Skeletal muscle cell (primary cell): ENCODE data around the gene UNC93B1.
A peak's percentile ranks its signal among the peaks of the same experiment; 100 is the strongest.

Experiments used
- DNase-seq: peaks from one replicate; pipeline ENCODE4 v3.0.0-alpha.2; 2010; ENCODE audit warnings: low read depth
- H3K4me3 ChIP-seq: 2 replicates; pipeline ENCODE4 v1.5.1; 2011; ENCODE audit warnings: low read depth, mild to moderate bottlenecking, control low read depth, low read length, moderate library complexity

The UNC93B1 gene

GRCh38 chr11:68012044-68012842, 8.3 kb upstream of the UNC93B1 start:
- DNase-seq = no peak
- no peak overlapping the region for H3K4me3 ChIP-seq

GRCh38 chr11:68011051-68011943, 7.4 kb upstream of the UNC93B1 start:
- peak overlapping the region; percentile 40 for H3K4me3 ChIP-seq

GRCh38 chr11:68010090-68011041, 6.5 kb upstream of the UNC93B1 start, which contains the start of gene ALDH3B1:
Gene ALDH3B1 (plus strand): TSS chr11:68010327. CDS start chr11:68015298, 4,971 bp downstream.
- H3K4me3 ChIP-seq = peak within 1 kb of the TSS; percentile 40
- peak; percentile 55 for DNase-seq

More at GRCh38 chr11:68011051-68011943, 7.4 kb upstream of the UNC93B1 start:
- no peak for DNase-seq

- no peak for DNase-seq
- peak overlapping the region; percentile 40 for H3K4me3 ChIP-seq
Measured at GRCh38 chr11:68009391-68010089, 5.6 kb upstream of the UNC93B1 start.

- H3K4me3 ChIP-seq = no peak overlapping the region
- no peak for DNase-seq
Measured at GRCh38 chr11:68008381-68009337, 4.8 kb upstream of the UNC93B1 start.

- no peak for DNase-seq
- H3K4me3 ChIP-seq = no peak overlapping the region
Measured at GRCh38 chr11:68007498-68008380, 3.8 kb upstream of the UNC93B1 start.

- no peak overlapping the region for H3K4me3 ChIP-seq
- DNase-seq = no peak
Measured at GRCh38 chr11:68006606-68007166, 2.8 kb upstream of the UNC93B1 start.

GRCh38 chr11:68004551-68005335, 846 bp upstream of the UNC93B1 start:
- H3K4me3 ChIP-seq = peak overlapping the region; percentile 61
- no peak for DNase-seq

GRCh38 chr11:68002938-68003845, 705 bp downstream of the UNC93B1 start:
- no peak for DNase-seq
- peak overlapping the region; percentile 61 for H3K4me3 ChIP-seq

GRCh38 chr11:68002575-68002937, 1.3 kb downstream of the UNC93B1 start:
- H3K4me3 ChIP-seq = no peak overlapping the region
- no peak for DNase-seq

GRCh38 chr11:67999704-68000103, 4.2 kb downstream of the UNC93B1 start:
- H3K4me3 ChIP-seq = no peak overlapping the region
- no peak for DNase-seq

GRCh38 chr11:67999201-67999629, 4.7 kb downstream of the UNC93B1 start:
- no peak for DNase-seq
- no peak overlapping the region for H3K4me3 ChIP-seq

- H3K4me3 ChIP-seq = no peak overlapping the region
- DNase-seq = no peak
Measured at GRCh38 chr11:67998150-67999045, 5.5 kb downstream of the UNC93B1 start.

GRCh38 chr11:67997475-67997921, 6.4 kb downstream of the UNC93B1 start:
- no peak overlapping the region for H3K4me3 ChIP-seq

More at GRCh38 chr11:67997475-67997921, 6.4 kb downstream of the UNC93B1 start:
- no peak for DNase-seq
